Measurements from ENCODE around the gene AP3S2. TPM values are rescaled to one million over a fixed set of nuclear protein-coding genes. Genes with fewer than 3 reads are reported as not detected.

AP3S2 gene
- total RNA-seq, 1 donor from 2014 or later, result 42.2 TPM

GRCh38 chr15:89780601-89781000, 113.2 kb downstream of the AP3S2 start:
- no peak for DNase-seq (ENCODE audit: low read depth in 2 of 2)

Other genes starting within 250 kb of the AP3S2 start
- 0.64 and 1.0 TPM in 2 replicates for gene KIF7, start 238.5 kb downstream of the AP3S2 start, total RNA-seq
- under 0.01 TPM in 1 of 2 replicates, not detected in the other for gene PLIN1, start 214.6 kb downstream of the AP3S2 start, total RNA-seq
- gene PEX11A, start 203.2 kb downstream of the AP3S2 start, total RNA-seq, result 3.6 and 5.8 TPM in 2 replicates
- gene WDR93, start 203.2 kb downstream of the AP3S2 start, total RNA-seq, result under 0.01 TPM in 1 of 2 replicates, not detected in the other
- under 0.01 and 0.13 TPM in 2 replicates for gene MESP1, start 142.7 kb downstream of the AP3S2 start, total RNA-seq
- gene MESP2, start 117.7 kb downstream of the AP3S2 start, total RNA-seq, result not detected in 2 replicates
- 7.1 and 16.1 TPM in 2 replicates for gene ANPEP, start 79.1 kb downstream of the AP3S2 start, total RNA-seq
- gene ARPIN, start 19.0 kb upstream of the AP3S2 start, total RNA-seq, result 10.7 and 11.4 TPM in 2 replicates
- gene ZNF710, start 107.3 kb upstream of the AP3S2 start, total RNA-seq, result 8.7 and 12.8 TPM in 2 replicates
- gene IDH2, start 208.5 kb upstream of the AP3S2 start, total RNA-seq, result 103 and 113 TPM in 2 replicates

All from dermis microvascular lymphatic vessel endothelial cell (primary cell).